GM18526 (cell line): ENCODE results near the gene DGCR2.

Experiments
- POLR2A ChIP-seq: IDR thresholded peaks from 3 replicates; pipeline ENCODE4 v1.6.1; 2011; ENCODE audit not compliant: insufficient read length; ENCODE audit errors: extremely low read depth

The DGCR2 gene

DNA sequence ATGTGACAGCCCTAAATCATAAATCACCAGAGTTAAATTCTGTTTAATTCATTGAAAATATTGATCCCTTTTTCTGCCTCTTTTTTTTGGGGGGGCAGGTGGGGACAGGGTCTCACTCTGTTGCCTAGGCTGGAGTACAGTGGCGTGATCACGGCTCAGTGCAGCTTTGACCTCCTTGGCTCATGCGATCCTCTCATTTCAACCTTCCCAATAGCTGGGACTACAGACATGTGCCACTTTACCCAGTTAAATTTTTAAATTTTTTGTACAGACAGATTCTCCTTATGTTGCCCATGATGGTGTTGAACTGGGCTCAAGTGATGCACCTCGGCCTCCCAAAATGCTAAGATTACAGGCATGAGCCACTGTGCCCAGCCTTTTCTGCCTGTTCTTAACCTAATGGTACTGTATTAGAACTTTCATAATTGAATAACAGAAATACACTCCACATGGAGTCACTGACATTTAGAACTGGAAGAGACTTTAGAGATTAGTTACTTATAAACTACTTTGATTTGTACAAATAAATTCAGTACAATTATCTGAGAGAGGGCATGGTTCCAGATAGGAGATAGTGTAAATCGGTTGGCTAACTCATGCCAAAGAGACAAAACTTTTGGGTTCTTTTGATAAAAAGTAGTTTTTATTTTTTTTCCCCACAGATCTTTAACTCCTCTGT is 109.8 kb downstream of the DGCR2 start:
- no peak for TF ChIP-seq POLR2A

GRCh38 chr22:19011075-19011474 is 111.1 kb downstream of the DGCR2 start:
- no peak for TF ChIP-seq POLR2A

- TF ChIP-seq POLR2A = no peak
These were observed 116.3 kb downstream of the DGCR2 start for GRCh38 chr22:19005905-19006304.

GRCh38 chr22:19004471-19004870 is 117.7 kb downstream of the DGCR2 start:
- no peak for TF ChIP-seq POLR2A

GRCh38 chr22:19003508-19003907 is 118.7 kb downstream of the DGCR2 start:
- no peak for TF ChIP-seq POLR2A

- no peak for TF ChIP-seq POLR2A
These were observed 119.6 kb downstream of the DGCR2 start for GRCh38 chr22:19002684-19003038.

DNA sequence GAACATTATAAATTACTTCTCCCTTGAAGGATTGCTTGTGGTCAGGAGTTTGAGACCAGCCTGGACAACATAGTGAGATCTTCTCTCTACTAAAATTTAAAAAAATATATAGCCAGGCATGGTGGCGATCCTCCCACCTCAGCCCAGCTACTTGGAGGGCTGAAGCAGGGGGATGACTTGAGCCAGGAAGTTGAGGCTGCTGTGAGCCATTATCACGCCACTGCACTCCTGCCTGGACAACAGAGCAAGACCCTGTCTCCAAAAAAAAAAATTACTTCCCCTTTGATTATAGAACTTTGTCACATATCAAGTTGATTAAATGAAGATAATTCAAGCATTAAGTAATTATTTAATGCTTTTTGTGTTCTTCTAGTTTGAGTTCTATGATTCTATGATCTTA is 121.0 kb downstream of the DGCR2 start:
- TF ChIP-seq POLR2A = no peak

DNA sequence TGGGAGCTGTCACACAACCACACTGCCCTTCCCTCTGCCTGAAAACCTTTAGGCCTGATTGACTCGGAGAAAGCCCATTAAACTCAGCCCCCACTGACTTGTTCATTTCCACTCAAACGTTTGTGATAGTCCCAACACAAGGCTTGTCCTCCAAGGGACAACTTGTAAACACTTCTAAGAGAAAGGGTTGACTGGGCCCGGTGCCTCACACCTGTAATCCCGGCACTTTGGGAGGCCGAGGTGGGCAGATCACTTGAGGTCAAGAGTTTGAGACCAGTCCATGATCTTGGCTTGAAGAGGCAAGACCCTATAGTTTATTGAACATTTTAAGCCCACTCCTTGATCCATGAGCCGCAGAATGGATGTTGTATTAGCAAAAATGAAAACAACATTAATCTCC is 122.8 kb downstream of the DGCR2 start:
- TF ChIP-seq POLR2A = no peak

DNA sequence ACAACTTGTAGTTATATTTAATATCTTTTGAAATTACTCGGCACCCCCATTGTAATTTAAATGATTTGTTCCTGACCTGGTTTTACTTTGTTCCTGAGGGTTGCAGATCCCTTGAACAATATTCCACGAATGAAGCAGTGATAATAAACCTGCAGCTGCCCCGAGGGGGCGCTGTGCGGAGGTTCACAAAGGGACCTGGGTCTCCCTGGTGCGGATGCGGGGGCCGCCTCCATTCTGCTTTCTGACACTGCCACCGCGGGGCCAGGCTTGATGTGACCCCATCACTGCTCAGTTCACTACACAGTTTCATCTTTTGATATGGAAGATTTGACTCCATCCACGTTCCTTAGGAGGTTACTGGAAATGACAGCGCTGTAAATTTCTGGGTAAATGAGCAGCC is 123.2 kb downstream of the DGCR2 start:
- no peak for TF ChIP-seq POLR2A

- no peak for TF ChIP-seq POLR2A
These were observed 124.3 kb downstream of the DGCR2 start for GRCh38 chr22:18997925-18998315.

GRCh38 chr22:18997306-18997924 is 124.8 kb downstream of the DGCR2 start:
- TF ChIP-seq POLR2A = no peak

DNA sequence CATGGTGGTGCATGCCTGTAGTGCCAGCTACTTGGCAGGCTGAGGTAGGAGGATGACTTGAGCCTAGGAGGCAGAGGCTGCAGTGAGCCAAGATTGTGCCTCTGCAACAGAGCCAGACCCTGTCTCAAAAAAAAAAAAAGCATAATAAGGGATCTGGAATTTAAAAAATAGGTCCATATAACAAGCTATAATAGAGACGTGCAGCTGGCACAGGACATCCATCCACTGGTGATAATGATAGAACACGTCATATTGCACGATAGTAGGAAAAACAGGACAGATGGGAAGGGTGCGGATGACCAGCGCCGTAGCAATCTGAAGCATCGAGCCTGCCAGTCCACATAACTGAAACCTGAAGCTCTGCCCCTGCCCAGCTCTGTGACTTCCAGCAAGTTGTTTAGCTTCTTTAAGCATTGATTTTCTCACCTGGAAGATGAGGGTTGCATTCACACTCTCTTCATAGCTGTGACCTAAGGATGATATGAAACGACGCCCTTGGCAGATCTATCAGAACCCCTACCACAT is 125.8 kb downstream of the DGCR2 start:
- TF ChIP-seq POLR2A = no peak

GRCh38 chr22:18995327-18995711 is 126.9 kb downstream of the DGCR2 start:
- TF ChIP-seq POLR2A = no peak

DNA sequence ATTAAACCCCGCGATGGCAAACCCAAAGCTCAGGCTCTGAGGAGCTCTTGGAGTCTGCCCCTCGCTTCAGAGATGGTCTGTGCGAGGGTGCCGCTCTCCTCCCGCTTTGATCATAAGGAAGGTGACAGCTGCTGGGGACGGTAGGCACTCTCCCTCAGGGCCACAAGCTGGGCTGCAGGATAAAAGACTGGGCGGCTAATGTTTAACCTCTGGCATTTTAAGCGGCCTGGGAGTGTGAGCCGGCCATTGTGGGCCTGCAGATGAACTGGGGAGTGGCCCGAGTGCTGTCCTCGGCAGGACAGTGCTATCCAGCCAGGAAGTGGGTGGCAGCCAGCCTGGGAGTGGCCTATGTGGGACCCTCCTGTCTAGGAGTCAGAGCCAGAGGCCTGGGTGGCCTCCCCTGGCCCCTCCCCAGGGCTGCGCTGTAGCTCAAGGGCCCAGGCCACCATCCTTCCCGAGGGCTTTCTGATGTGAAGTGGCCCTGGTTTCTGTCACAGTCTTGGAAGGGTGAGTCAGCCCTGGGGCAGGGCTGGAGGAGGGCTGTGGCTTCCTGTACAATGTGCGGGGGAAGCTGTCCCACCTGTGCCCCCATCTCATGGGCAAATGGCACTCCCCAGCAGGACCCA is 127.4 kb downstream of the DGCR2 start:
- TF ChIP-seq POLR2A = no peak

- TF ChIP-seq POLR2A = no peak
These were observed 128.2 kb downstream of the DGCR2 start for GRCh38 chr22:18994056-18994455.

GRCh38 chr22:18992543-18993198 is 129.5 kb downstream of the DGCR2 start:
- TF ChIP-seq POLR2A = no peak
